ENCODE measurements around the gene PRPF6.
A peak's percentile ranks its signal among the peaks of the same experiment; 100 is the strongest.

The PRPF6 gene

GRCh38 chr20:63945921-63946920 lies 34.7 kb upstream of the PRPF6 start:
- DNase-seq (ENCODE audit: low read depth in 4 of 4, low spot score in 1 of 4), result no peak

GRCh38 chr20:63946986-63947637 lies 33.8 kb upstream of the PRPF6 start:
- DNase-seq (ENCODE audit: low read depth in 4 of 4, low spot score in 1 of 4), result no peak

DNA sequence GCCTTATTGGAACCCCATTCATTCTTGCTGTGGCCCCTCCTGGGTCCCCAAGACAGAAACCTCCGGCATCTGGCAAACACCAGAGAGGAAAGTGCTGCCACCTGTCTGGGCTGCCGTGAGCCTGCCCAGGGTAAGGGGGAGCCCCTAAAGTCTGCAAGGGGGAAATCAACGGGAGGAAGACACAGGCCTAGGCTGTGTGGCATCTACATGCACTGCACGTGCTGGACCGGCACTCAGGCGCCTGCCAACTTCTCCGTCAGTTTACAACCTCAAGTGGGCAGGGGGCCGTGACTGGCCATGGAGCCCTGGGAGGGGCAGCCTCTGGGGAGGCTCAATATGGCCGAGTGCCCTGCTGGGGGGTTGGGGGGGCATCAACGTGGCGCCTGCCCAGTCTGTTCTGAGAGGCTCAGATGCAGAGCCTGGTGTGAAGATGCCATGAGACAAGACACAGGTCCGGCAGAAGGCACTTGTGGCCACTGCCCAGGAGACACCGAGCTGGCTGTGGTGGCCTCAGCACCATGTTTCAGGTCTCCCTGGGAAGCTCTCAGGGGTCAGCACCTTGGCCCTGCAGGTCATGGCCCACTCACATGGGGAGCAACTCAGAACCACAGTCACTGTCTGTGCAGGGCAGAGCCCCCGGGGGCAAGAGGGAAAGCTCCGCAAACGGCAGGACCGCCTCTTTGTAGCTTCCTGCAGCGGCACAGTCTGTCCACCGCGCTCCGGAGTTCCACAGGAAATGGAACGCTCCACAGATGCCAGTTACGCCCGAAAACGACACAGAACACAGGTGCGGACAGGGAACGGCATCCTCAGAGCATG lies 33.1 kb upstream of the PRPF6 start:
- DNase-seq (ENCODE audit: low read depth in 4 of 4, low spot score in 1 of 4), result no peak

GRCh38 chr20:63950701-63951397 lies 30.1 kb upstream of the PRPF6 start:
- no peak for DNase-seq (ENCODE audit: low read depth in 4 of 4, low spot score in 1 of 4)

DNA sequence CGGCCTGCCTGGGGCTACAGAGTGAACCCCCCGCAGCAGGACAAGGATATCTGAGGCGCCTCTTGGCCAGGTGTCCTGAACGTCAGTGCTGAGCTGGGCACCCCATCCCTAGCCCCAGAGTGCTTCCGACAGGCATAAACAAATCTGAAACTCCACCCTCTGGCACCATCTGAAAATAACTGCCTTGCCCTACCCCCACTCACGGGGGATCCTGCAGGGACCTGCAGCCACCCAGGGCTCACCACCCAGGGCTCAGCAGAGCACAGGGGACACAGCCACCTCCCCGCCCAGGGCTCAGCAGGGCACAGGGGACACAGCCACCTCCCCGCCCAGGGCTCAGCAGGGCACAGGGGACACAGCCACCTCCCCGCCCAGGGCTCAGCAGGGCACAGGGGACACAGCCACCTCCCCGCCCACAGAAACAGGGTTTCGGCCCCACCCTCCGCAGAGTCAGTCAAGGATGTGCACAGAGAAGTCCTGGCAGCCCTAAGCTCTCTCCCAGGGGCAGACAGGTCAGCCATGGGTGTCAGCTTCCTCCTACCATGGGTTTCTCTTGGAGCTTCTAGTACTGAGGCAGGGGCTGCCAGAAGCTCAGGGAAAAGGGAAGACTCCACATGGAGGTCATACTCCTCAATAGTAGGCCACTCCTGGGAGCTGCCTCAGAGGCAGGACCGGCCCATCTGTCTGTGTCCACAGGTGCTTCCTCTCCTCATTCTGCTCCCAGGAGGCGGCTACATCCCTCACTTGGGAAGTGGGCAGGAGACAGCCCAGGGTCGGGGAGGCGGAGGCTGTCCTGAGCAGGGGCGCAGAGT lies 29.3 kb upstream of the PRPF6 start:
- DNase-seq (ENCODE audit: low read depth in 4 of 4, low spot score in 1 of 4), result no peak

DNA sequence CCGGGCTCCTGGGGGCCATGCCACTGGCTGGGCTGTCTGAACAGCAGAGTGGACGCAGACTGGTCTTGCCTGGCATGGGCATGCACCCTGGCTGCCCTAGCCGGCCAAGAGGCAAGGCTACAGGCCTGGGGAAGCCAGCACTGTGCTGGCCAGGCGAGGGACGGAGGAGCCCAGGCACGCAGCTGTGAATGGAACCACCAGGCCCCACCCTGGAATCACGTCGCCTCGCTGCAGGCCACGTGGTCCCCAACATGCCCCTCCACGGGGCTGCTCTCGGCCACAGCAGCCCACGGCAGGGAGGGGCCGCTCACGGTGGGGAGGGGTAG lies 28.8 kb upstream of the PRPF6 start:
- DNase-seq (ENCODE audit: low read depth in 4 of 4, low spot score in 1 of 4), result no peak

GRCh38 chr20:63952769-63953168 lies 28.2 kb upstream of the PRPF6 start:
- no peak for DNase-seq (ENCODE audit: low read depth in 4 of 4, low spot score in 1 of 4)

DNA sequence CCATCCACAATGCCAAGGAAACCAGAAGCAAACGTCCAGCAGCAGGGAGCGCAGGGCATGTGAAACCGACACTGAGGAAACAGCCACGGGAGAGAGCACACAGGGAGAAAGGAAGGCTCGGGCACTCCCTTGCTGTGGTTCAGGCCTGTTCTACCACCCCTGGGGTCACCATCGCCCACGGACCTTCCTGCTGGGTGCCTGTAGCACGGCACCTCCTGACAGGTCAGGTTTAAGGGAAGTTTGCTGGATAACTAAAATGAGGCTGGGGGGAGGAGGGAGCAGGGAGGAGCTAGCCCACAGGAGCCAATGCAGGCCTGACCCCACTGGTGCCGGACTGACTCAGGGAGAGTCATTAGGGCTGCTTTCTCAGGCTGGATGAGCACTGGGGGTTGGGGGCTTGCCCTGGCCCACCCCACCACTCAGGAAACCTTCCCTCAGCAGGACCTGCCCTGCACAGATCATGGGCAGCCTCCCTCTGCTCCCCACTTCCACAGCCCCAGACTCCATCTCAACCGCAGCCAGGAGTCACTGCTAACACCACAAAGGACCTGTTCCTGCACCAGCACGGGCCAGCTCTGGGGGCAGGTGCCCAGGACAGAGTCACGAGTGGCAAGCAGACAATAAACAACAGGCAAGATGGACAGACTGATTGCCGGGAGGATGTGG lies 27.0 kb upstream of the PRPF6 start:
- no peak for DNase-seq (ENCODE audit: low read depth in 4 of 4, low spot score in 1 of 4)

- DNase-seq (ENCODE audit: low read depth in 4 of 4, low spot score in 1 of 4), result no peak
These were observed 25.6 kb upstream of the PRPF6 start for GRCh38 chr20:63955281-63955826.

GRCh38 chr20:63955827-63956663 lies 24.9 kb upstream of the PRPF6 start, which contains the start of gene UCKL1:
TSS of gene UCKL1 (minus strand) at chr20:63956416. CDS start at chr20:63956372, 44 bp downstream.
- DNase-seq (ENCODE audit: low read depth in 4 of 4, low spot score in 1 of 4), result peak; percentile 76 to 84 (median 81)

GRCh38 chr20:63956664-63957003 lies 24.3 kb upstream of the PRPF6 start:
- DNase-seq (ENCODE audit: low read depth in 4 of 4, low spot score in 1 of 4), result no peak

- DNase-seq (ENCODE audit: low read depth in 4 of 4, low spot score in 1 of 4), result peak in 2 of 4 experiments; percentile 52 to 62
These were observed 23.8 kb upstream of the PRPF6 start for GRCh38 chr20:63957004-63957689.

DNA sequence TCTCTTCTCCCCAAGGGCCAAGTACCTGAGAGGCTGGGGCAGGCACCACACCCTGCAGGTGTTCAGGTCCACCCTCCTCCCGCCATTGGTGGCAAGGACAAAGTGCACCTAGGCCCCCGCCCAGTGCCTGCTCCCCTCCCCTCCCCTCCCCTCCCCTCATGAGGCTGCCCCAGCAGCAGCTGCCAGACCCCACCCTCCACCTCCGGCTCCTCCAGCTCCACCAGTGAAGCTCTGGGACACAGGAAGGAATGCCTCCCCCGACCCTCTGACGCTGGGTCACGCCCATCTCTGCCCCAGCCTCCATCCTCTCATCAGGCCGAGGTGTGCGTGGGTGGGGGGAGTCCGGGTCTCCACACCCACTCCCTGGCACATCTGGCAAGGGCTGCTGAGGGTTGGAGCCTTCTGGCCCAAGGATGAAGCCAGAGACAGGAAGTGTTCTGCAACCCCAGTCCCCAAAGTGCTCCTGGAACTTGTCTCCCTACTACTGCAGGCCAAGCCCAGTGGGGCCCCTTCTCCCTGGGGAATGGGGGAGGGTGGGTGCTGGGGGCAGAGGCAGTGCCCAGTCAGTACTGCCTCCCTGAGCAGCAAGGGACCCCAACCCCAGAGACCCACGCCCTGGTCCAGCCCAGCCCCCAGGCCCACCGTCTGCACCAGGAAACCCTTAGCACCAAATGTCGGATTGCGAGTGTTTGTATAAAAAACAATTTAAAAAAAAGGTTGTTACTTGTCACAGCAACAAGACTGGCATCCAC lies 23.1 kb upstream of the PRPF6 start:
- peak in 1 of 4 experiments; percentile 48 for DNase-seq (ENCODE audit: low read depth in 4 of 4, low spot score in 1 of 4)

DNA sequence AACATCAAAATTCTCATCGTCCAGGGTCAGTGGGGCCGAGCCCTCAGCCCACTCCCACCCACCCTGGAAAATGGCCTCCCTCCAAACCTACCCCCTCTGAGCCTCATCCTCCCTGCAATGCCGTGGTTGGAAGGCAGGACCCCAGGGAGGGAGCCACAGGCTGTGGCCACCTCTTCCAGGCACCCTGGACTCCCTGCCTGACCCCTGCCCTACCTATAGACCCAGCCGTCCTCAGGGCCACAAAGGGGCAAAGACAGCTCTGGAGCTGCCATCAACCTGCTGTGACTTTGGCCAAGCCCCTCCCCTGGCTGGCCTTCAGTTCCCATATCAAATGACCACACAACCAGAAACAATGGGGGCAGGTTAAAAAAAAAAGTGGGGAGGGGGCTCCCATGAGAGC lies 22.5 kb upstream of the PRPF6 start:
- no peak for DNase-seq (ENCODE audit: low read depth in 4 of 4, low spot score in 1 of 4)

DNA sequence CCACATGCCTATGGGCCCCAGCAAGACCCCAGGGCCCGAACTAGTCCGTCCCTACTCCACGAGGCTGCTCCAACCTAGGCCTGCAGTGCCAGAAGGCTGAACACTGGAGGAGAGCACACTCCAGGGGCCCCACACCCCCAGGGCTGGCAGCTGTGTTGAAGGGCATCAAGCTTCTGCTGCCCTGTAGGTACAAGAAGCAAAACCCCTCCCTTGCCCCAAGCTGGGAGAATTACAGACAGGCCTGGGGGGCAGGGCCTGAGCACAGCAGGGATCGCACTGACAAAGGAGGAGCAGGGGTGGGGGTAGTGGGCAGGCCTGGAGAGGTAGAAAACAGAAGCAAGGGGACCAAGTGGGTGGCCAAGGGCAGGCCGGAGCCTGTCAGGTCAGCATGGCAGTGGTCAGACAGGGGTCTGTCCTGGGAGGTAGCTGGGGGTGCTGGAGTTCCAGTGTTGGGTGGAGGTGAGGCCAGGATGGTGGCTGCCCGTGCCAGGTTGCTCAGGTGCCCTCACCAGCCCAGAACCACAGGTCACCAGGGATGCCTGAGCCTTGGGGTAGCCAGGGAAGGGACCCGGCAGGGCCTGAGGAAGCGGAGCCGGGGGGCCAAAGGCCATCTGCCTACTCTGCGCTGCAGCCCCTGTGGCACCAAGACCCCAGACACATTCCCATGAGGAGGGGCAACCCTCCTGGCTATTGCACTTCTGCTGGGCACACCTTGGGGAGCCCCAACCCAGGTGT lies 21.8 kb upstream of the PRPF6 start:
- DNase-seq (ENCODE audit: low read depth in 4 of 4, low spot score in 1 of 4), result no peak

GRCh38 chr20:63959699-63960075 lies 21.2 kb upstream of the PRPF6 start:
- DNase-seq (ENCODE audit: low read depth in 4 of 4, low spot score in 1 of 4), result no peak
